HUES48 (cell line): ENCODE results near the gene HEYL.

Experiments used
- H3K27ac ChIP-seq: one replicate; pipeline ENCODE4 v1.7.0; 2013; ENCODE audit warnings: low read depth, low read length, inconsistent platforms
- H3K27me3 ChIP-seq: 2 replicates; pipeline ENCODE4 v1.6.1; 2013; ENCODE audit warnings: mild to moderate bottlenecking, low read length; ENCODE audit not compliant: control insufficient read depth, insufficient read depth
- H3K36me3 ChIP-seq: 2 replicates; pipeline ENCODE4 v1.6.1; 2013; ENCODE audit warnings: low read length; ENCODE audit not compliant: control insufficient read depth, insufficient read depth
- H3K4me1 ChIP-seq: 2 replicates; pipeline ENCODE4 v1.6.1; 2013; ENCODE audit warnings: mild to moderate bottlenecking, low read length; ENCODE audit not compliant: control insufficient read depth, insufficient read depth
- H3K4me3 ChIP-seq: 2 replicates; pipeline ENCODE4 v1.5.1; 2013; ENCODE audit warnings: mild to moderate bottlenecking, low read depth, low read length
- H3K9ac ChIP-seq: 2 replicates; pipeline ENCODE4 v1.6.1; 2013; ENCODE audit warnings: mild to moderate bottlenecking, low read depth, low read length, moderate library complexity
- H3K9me3 ChIP-seq: 2 replicates; pipeline ENCODE4 v1.6.1; 2013; ENCODE audit warnings: low read length; ENCODE audit not compliant: control insufficient read depth, insufficient read depth

The HEYL gene

DNA sequence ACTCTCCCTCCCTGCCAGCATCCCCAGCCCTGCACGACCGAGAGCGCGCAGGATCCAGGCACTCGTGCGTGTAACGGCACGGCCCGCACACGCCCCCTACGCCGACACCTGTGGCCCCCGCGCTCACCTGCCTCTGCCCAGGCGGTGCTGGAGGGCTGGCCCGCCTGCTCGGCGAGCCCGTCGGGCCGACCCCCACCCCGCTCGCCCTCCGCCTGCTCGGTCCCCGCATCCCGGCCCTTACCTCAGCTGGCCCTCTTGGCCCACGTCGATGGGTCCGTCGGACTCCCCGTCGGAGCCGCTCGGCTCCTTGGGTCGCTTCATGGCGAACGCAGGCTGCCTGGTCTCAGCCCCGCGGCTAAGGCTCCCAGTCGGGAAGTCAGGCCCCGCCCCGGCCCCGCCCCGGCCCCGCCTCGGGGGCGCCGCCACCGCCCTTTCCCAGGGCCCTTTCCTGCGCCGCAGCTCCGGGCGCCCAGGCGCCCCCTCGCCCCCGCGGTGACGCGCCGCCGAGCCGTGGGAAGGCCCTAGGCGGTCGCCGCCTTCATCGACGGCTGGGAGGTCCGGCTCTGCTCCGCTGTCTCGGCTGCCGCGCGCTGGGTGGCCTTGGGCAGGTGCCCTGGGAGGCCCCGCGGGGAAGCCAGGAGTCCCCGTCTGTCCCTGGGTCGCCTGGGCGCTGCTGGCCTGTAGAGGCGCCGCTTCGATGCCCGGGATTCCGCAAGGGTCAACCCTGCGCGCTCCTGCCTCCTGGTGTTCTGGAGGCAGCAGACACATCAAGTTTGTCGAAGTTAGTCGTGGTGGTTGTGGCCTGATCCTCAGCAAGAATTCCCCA lies at the start of gene HEYL:
TSS of gene HEYL (minus strand) at position 339 of the 826 bp plus-strand sequence. CDS start at position 321, 18 bp downstream.
- no peak within 1 kb of the TSS for H3K9ac ChIP-seq
- peak within 1 kb of the TSS; percentile 79 for H3K4me3 ChIP-seq
- H3K36me3 ChIP-seq, result no peaks in the 10 kb centered on the region
- peaks cover 83% of the 10 kb centered on the region for H3K27me3 ChIP-seq
- H3K9me3 ChIP-seq, result no peaks in the 10 kb centered on the region
- no peak within 1 kb of the TSS for H3K27ac ChIP-seq
- H3K4me1 ChIP-seq, result peaks cover 11% of the 10 kb centered on the region

DNA sequence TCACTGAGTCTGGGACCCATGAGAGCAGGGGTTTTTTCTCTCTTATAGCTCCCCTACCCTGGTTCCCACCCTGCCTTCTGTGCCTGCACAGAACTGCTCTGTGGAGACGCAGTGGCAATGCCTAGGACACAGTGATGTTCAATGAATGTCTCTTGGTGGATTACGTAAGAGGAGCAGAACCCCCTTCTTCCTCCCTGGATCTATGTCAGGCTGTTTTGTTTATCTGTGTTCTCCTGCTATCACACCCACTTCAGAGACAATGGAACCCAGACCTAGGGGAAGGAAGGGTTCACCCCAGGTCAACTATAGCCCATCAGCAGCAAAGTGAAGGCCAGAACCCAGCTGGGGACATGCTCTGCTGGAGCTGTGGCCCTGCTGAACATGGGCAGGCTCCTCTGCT lies 49.8 kb upstream of the HEYL start:
- Histone ChIP-seq H3K9me3 (no peaks in the 10 kb centered on the region), H3K4me3 (no peak overlapping the region), H3K4me1 (peaks cover 3% of the 10 kb centered on the region; the same call in 1 of the 2 replicates), H3K27ac (no peak overlapping the region), H3K36me3 (no peaks in the 10 kb centered on the region), H3K9ac (no peak overlapping the region), H3K27me3 (peaks cover 97% of the 10 kb centered on the region)

- no peak overlapping the region for H3K27ac ChIP-seq
- peaks cover 3% of the 10 kb centered on the region; the same call in 1 of the 2 replicates for H3K4me1 ChIP-seq
- H3K9me3 ChIP-seq, result no peaks in the 10 kb centered on the region
- no peak overlapping the region for H3K4me3 ChIP-seq
- H3K27me3 ChIP-seq, result peaks cover 97% of the 10 kb centered on the region
- H3K36me3 ChIP-seq, result no peaks in the 10 kb centered on the region
- no peak overlapping the region for H3K9ac ChIP-seq
Measured at GRCh38 chr1:39688706-39689105, 49.3 kb upstream of the HEYL start.

- peaks cover 97% of the 10 kb centered on the region for H3K27me3 ChIP-seq
Measured at GRCh38 chr1:39687243-39687642, 47.8 kb upstream of the HEYL start.

DNA sequence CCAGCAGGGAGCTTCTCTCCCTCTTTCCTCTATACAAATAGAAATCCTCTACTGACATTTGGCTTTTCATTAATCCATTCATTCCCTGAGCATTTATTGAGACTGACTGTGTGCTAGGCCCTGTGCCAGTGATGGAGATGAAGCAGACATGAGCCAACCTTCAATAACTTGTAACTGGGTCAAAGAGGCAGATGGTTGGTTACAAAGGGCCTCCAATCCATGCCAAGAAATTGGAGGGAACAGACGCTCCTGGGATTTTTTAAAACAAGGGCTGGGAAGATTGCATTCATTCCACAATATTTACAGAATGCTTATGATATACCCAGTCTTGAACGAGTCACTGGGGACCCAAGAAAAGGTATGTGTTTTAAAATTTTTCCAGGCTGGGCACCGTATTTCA lies 45.6 kb upstream of the HEYL start:
- H3K27ac ChIP-seq, result no peak overlapping the region
- H3K9me3 ChIP-seq, result no peaks in the 10 kb centered on the region
- H3K4me3 ChIP-seq, result no peak overlapping the region
- no peak overlapping the region for H3K9ac ChIP-seq
- H3K4me1 ChIP-seq, result no peaks in the 10 kb centered on the region
- H3K36me3 ChIP-seq, result no peaks in the 10 kb centered on the region
- peaks cover 97% of the 10 kb centered on the region for H3K27me3 ChIP-seq

More at GRCh38 chr1:39687243-39687642, 47.8 kb upstream of the HEYL start:
- Histone ChIP-seq H3K9me3 (no peaks in the 10 kb centered on the region), H3K4me3 (no peak overlapping the region), H3K36me3 (no peaks in the 10 kb centered on the region), H3K9ac (no peak overlapping the region), H3K27ac (no peak overlapping the region), H3K4me1 (peaks cover 3% of the 10 kb centered on the region; the same call in 1 of the 2 replicates)

- H3K4me3 ChIP-seq, result no peak overlapping the region
- no peaks in the 10 kb centered on the region for H3K36me3 ChIP-seq
- no peak overlapping the region for H3K9ac ChIP-seq
- no peak overlapping the region for H3K27ac ChIP-seq
- no peaks in the 10 kb centered on the region for H3K9me3 ChIP-seq
- H3K27me3 ChIP-seq, result peaks cover 97% of the 10 kb centered on the region
- H3K4me1 ChIP-seq, result no peaks in the 10 kb centered on the region
Measured at GRCh38 chr1:39684313-39684664, 44.8 kb upstream of the HEYL start.

DNA sequence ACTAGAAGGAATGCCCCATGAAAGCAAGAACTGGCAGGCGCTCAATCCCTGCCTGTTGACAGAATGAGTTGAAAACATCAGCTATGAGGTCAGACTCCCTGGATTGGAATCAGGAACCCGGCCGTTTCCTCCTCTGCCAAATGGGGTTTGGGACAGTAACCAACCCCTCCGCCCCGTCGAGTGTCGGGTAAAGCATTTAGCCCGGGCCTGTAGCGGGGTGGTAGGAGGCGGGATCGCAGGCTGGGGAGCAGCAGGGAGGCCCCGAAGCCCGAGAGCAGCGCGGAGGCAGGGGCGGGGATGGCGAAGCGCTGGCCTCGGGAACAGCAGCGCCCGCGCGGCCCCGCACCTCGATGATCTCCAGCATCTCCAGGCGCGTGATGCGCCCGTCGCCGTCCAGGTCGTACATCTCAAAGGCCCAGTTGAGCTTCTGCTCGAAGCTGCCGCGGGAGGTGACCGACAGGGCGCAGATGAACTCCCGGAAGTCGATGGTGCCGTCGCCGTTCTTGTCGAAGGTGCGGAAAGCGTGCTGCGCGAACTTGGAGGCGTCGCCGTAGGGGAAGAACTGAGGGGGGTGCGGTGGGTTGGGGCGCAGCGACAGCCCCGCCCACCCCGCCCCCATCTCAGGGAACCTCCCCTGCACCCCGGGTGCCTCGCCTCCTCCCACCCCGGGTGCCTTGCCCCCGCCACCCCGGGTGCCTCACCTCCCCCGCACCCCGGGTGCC lies 44.3 kb upstream of the HEYL start:
- H3K9ac ChIP-seq, result no peak overlapping the region
- no peaks in the 10 kb centered on the region for H3K4me1 ChIP-seq
- peaks cover 97% of the 10 kb centered on the region for H3K27me3 ChIP-seq
- no peak overlapping the region for H3K27ac ChIP-seq
- H3K4me3 ChIP-seq, result no peak overlapping the region
- H3K9me3 ChIP-seq, result no peaks in the 10 kb centered on the region
- no peaks in the 10 kb centered on the region for H3K36me3 ChIP-seq

- H3K36me3 ChIP-seq, result no peaks in the 10 kb centered on the region
- no peaks in the 10 kb centered on the region for H3K9me3 ChIP-seq
- no peaks in the 10 kb centered on the region for H3K4me1 ChIP-seq
- no peak overlapping the region for H3K9ac ChIP-seq
- H3K4me3 ChIP-seq, result no peak overlapping the region
- no peak overlapping the region for H3K27ac ChIP-seq
- peaks cover 97% of the 10 kb centered on the region for H3K27me3 ChIP-seq
Measured at GRCh38 chr1:39681999-39682398, 42.6 kb upstream of the HEYL start.

GRCh38 chr1:39681294-39681693 lies 41.9 kb upstream of the HEYL start:
- no peak overlapping the region for H3K4me3 ChIP-seq
- H3K9me3 ChIP-seq, result no peaks in the 10 kb centered on the region
- H3K27ac ChIP-seq, result no peak overlapping the region
- H3K9ac ChIP-seq, result no peak overlapping the region
- H3K4me1 ChIP-seq, result no peaks in the 10 kb centered on the region
- H3K27me3 ChIP-seq, result peaks cover 97% of the 10 kb centered on the region
- no peaks in the 10 kb centered on the region for H3K36me3 ChIP-seq

GRCh38 chr1:39680751-39681150 lies 41.3 kb upstream of the HEYL start:
- H3K9ac ChIP-seq, result no peak overlapping the region

GRCh38 chr1:39679821-39680220 lies 40.4 kb upstream of the HEYL start:
- no peaks in the 10 kb centered on the region for H3K9me3 ChIP-seq
- no peak overlapping the region for H3K9ac ChIP-seq
- no peaks in the 10 kb centered on the region for H3K4me1 ChIP-seq
- H3K27me3 ChIP-seq, result peaks cover 98% of the 10 kb centered on the region
- no peak overlapping the region for H3K4me3 ChIP-seq
- H3K27ac ChIP-seq, result no peak overlapping the region
- no peaks in the 10 kb centered on the region for H3K36me3 ChIP-seq

More at GRCh38 chr1:39680751-39681150, 41.3 kb upstream of the HEYL start:
- H3K36me3 ChIP-seq, result no peaks in the 10 kb centered on the region
- H3K9me3 ChIP-seq, result no peaks in the 10 kb centered on the region
- H3K27me3 ChIP-seq, result peaks cover 99% of the 10 kb centered on the region
- H3K27ac ChIP-seq, result no peak overlapping the region
- H3K4me1 ChIP-seq, result no peaks in the 10 kb centered on the region
- no peak overlapping the region for H3K4me3 ChIP-seq
